Liver (tissue), 9 donors: ENCODE data around the gene RNU6-8. TPM values are rescaled to one million over a fixed set of nuclear protein-coding genes. Genes with fewer than 3 reads are reported as not detected.

Experiments used
- DNase-seq: peaks from one replicate; pipeline ENCODE4 v3.0.0-alpha.2; 2017; ENCODE audit warnings: low spot score
- H3K27ac ChIP-seq, 2 donors: one replicate each; pipeline ENCODE4 v1.7.0; 2013; ENCODE audit warnings: inconsistent platforms in 2 of 2, low read length in 2 of 2, control low read depth in 1 of 2, low read depth in 1 of 2, mild to moderate bottlenecking in 1 of 2
- H3K27me3 ChIP-seq, 4 donors: one replicate each; pipeline versions ENCODE4 v1.6.1 to v1.7.0; 2013; ENCODE audit warnings: low read length in 3 of 4, inconsistent platforms in 1 of 4, mild to moderate bottlenecking in 1 of 4, moderate library complexity in 1 of 4; ENCODE audit not compliant: control insufficient read depth in 4 of 4, insufficient read depth in 4 of 4
- H3K36me3 ChIP-seq, 4 donors: one replicate each; pipeline versions ENCODE4 v1.6.1 to v1.7.0; 2013; ENCODE audit warnings: low read length in 3 of 4, mild to moderate bottlenecking in 3 of 4, low read depth in 1 of 4, moderate library complexity in 1 of 4; ENCODE audit not compliant: control insufficient read depth in 4 of 4, insufficient read depth in 3 of 4
- H3K4me1 ChIP-seq, 4 donors: one replicate each; pipeline versions ENCODE4 v1.6.1 to v1.7.0; 2013; ENCODE audit warnings: low read length in 3 of 4, mild to moderate bottlenecking in 3 of 4, moderate library complexity in 1 of 4; ENCODE audit not compliant: control insufficient read depth in 4 of 4, insufficient read depth in 4 of 4
- H3K4me3 ChIP-seq, 3 donors: one replicate each; pipeline versions ENCODE4 v1.6.1 to v1.7.0; 2013; ENCODE audit warnings: low read length in 3 of 3, control low read depth in 1 of 3, low read depth in 1 of 3, mild to moderate bottlenecking in 1 of 3
- H3K9ac ChIP-seq, 2 donors: one replicate each; pipeline ENCODE4 v1.7.0; 2013; ENCODE audit warnings: low read length in 2 of 2, mild to moderate bottlenecking in 2 of 2, moderate library complexity in 2 of 2, control low read depth in 1 of 2, low read depth in 1 of 2
- H3K9me3 ChIP-seq, 4 donors: one replicate each; pipeline versions ENCODE4 v1.6.1 to v1.7.0; 2013; ENCODE audit warnings: low read length in 3 of 4; ENCODE audit not compliant: control insufficient read depth in 4 of 4
- EGR1 ChIP-seq, 2 donors: IDR thresholded peaks; 2 replicates each; pipeline ENCODE4 v1.6.1; 2016 to 2018; ENCODE audit warnings: antibody characterized with exemption in 2 of 2, low read depth in 2 of 2
- FOXA2 ChIP-seq: IDR thresholded peaks from 2 replicates; pipeline ENCODE4 v1.6.1; 2016; ENCODE audit warnings: antibody characterized with exemption
- GABPA ChIP-seq, 2 donors: IDR thresholded peaks in 1 of 2; conservative IDR thresholded peaks in 1 of 2; 2 replicates each; pipeline ENCODE4 v1.6.1; 2016; ENCODE audit warnings: antibody characterized with exemption in 2 of 2, mild to moderate bottlenecking in 1 of 2, moderate library complexity in 1 of 2
- HNF4G ChIP-seq: IDR thresholded peaks from 2 replicates; pipeline ENCODE4 v1.6.1; 2016; ENCODE audit warnings: antibody characterized with exemption
- JUND ChIP-seq, 2 donors: IDR thresholded peaks; 2 replicates each; pipeline ENCODE4 v1.6.1; 2016; ENCODE audit warnings: antibody characterized with exemption in 2 of 2
- NR2F2 ChIP-seq: IDR thresholded peaks from 2 replicates; pipeline ENCODE4 v1.6.1; 2016; ENCODE audit warnings: antibody characterized with exemption
- RAD21 ChIP-seq, 2 donors: IDR thresholded peaks; 2 replicates each; pipeline ENCODE4 v1.6.1; 2016; ENCODE audit warnings: antibody characterized with exemption in 2 of 2, mild to moderate bottlenecking in 2 of 2
- SP1 ChIP-seq: IDR thresholded peaks from 2 replicates; pipeline ENCODE4 v1.6.1; 2018; ENCODE audit warnings: antibody characterized with exemption, mild to moderate bottlenecking
- TAF1 ChIP-seq: conservative IDR thresholded peaks from 2 replicates; pipeline ENCODE4 v1.6.1; 2016; ENCODE audit warnings: antibody characterized with exemption, mild to moderate bottlenecking
- YY1 ChIP-seq: IDR thresholded peaks from 2 replicates; pipeline ENCODE4 v1.6.1; 2016; ENCODE audit warnings: antibody characterized with exemption, mild to moderate bottlenecking
- WGBS: extraction: QIAGEN DNeasy Blood & Tissue Kit; methylation state at CpG from one replicate; pipeline ENCODE4 v1.1.7; 2013; 5-methylcytosine and 5-hydroxymethylcytosine counted together
- polyA plus RNA-seq, 2 donors: library from polyadenylated mRNA; stranded (reverse) in 1 of 2; unstranded in 1 of 2; fragments of 200-250 nt in 1 of 2; fragments of >200 nt in 1 of 2; fragmentation: Nextera tagmentation in 1 of 2; extraction: Ambion mirVana in 1 of 2; gene quantifications; one replicate each; pipeline versions ENCODE4 v1.2.1 to v1.2.3, GENCODE V29; 2013 to 2015
- total RNA-seq, 2 donors: library from RNA; depleted of rRNA; stranded (reverse); fragments of >200 nt; gene quantifications; one replicate each; pipeline ENCODE4 v1.2.3, GENCODE V29; 2014
- TF ChIP-seq, protein P1 (sequence below): IDR thresholded peaks from 2 replicates; pipeline ENCODE4 v1.6.1; 2016; ENCODE audit warnings: antibody characterized with exemption
- TF ChIP-seq, protein P2 (sequence below): IDR thresholded peaks from 2 replicates; pipeline ENCODE4 v1.6.1; 2016; ENCODE audit warnings: antibody characterized with exemption
- TF ChIP-seq, protein P3 (sequence below): fragments of 150-350 bp; IDR thresholded peaks from 2 replicates; pipeline ENCODE4 v1.5.1; 2017; ENCODE audit warnings: improper control_type of control experiment, low read depth, low read length; ENCODE audit not compliant: missing input control
- TF ChIP-seq, protein P4 (sequence below): IDR thresholded peaks from 2 replicates; pipeline ENCODE4 v1.6.1; 2016; ENCODE audit warnings: antibody characterized with exemption, mild to moderate bottlenecking
- TF ChIP-seq, protein P5 (sequence below): IDR thresholded peaks from 2 replicates; pipeline ENCODE4 v1.6.1; 2016; ENCODE audit warnings: antibody characterized with exemption
- donor health status: healthy.
- donor health status: healthy.
- donor health status: healthy.
- donor health status: healthy.
- donor health status: healthy.

The RNU6-8 gene
- total and polyA plus RNA-seq, 4 donors = not detected

DNA sequence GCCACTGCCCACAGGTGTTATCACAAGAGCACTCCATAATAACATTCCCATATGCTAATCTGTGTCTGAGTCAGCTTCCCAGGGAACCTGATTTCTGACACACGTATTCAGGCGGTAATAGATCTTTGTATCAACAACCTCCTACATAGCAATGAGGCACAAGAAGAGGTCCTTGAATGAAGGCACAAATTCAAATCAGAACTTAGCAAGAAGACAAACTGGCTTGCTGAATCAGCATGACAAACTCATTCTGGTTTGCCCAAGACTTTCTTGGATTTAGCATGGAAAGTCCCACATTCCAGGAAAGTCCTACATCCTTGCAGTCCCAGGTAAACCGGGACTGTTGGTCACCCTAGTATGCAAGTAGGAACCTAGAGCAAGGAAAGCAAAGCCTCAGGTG, 35.2 kb downstream of the RNU6-8 start:
- 88% methylated on average over 3 of the region's 3 CpGs for WGBS
- TF ChIP-seq NR2F2 (no peak), RAD21 (IDR thresholded peaks at IDR 0.05) (no peak)
- Histone ChIP-seq H3K27ac (no peak overlapping the region), H3K36me3 (no peaks in the 10 kb centered on the region), H3K4me3 (no peak overlapping the region), H3K27me3 (no peaks in the 10 kb centered on the region), H3K9ac (no peak overlapping the region), H3K9me3 (no peaks in the 10 kb centered on the region), H3K4me1 (no peaks in the 10 kb centered on the region)
- no peak for DNase-seq

DNA sequence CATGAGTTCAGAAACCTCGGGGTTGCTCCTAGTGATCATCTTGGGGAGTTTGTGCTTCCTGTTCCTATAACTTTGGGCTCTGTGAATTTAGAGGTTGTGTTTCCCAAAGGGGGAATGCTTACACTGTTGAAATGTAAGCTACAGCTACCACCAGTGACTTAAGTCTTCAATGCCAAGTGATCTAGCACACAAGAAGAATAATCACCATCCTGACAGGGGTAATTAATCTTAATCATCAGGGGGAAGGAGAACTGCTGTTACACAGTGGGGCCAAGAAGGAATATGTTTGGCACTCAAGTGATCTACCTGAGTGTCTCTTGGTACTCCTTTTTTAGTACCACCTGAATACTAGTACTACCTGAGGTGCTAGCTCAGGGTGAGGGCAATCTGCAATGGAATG, 36.1 kb downstream of the RNU6-8 start:
- WGBS = 90% methylated on average over 1 of the region's 1 CpG
- no peak for DNase-seq
- H3K27me3 ChIP-seq = no peaks in the 10 kb centered on the region
- H3K4me1 ChIP-seq = no peaks in the 10 kb centered on the region
- no peaks in the 10 kb centered on the region for H3K36me3 ChIP-seq
- no peak overlapping the region for H3K9ac ChIP-seq
- no peak overlapping the region for H3K4me3 ChIP-seq
- H3K9me3 ChIP-seq = no peaks in the 10 kb centered on the region
- H3K27ac ChIP-seq = no peak overlapping the region
- TF ChIP-seq NR2F2 (no peak), SP1 (no peak), JUND (IDR thresholded peaks at IDR 0.05) (no peak), HNF4G (no peak), YY1 (no peak), TAF1 (no peak), EGR1 (IDR thresholded peaks at IDR 0.05; ENCODE audit: low read depth in 2 of 2) (no peak), RAD21 (IDR thresholded peaks at IDR 0.05) (no peak), GABPA (IDR thresholded peaks at IDR 0.05 in 1 of 2, conservative IDR thresholded peaks at IDR 0.05 in 1 of 2) (no peak), FOXA2 (no peak)
- TF ChIP-seq, protein P1, sequence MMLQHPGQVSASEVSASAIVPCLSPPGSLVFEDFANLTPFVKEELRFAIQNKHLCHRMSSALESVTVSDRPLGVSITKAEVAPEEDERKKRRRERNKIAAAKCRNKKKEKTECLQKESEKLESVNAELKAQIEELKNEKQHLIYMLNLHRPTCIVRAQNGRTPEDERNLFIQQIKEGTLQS = no peak
- TF ChIP-seq, protein P2, sequence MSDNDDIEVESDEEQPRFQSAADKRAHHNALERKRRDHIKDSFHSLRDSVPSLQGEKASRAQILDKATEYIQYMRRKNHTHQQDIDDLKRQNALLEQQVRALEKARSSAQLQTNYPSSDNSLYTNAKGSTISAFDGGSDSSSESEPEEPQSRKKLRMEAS = no peak
- TF ChIP-seq, protein P3, sequence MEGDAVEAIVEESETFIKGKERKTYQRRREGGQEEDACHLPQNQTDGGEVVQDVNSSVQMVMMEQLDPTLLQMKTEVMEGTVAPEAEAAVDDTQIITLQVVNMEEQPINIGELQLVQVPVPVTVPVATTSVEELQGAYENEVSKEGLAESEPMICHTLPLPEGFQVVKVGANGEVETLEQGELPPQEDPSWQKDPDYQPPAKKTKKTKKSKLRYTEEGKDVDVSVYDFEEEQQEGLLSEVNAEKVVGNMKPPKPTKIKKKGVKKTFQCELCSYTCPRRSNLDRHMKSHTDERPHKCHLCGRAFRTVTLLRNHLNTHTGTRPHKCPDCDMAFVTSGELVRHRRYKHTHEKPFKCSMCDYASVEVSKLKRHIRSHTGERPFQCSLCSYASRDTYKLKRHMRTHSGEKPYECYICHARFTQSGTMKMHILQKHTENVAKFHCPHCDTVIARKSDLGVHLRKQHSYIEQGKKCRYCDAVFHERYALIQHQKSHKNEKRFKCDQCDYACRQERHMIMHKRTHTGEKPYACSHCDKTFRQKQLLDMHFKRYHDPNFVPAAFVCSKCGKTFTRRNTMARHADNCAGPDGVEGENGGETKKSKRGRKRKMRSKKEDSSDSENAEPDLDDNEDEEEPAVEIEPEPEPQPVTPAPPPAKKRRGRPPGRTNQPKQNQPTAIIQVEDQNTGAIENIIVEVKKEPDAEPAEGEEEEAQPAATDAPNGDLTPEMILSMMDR = no peak
- TF ChIP-seq, protein P4, sequence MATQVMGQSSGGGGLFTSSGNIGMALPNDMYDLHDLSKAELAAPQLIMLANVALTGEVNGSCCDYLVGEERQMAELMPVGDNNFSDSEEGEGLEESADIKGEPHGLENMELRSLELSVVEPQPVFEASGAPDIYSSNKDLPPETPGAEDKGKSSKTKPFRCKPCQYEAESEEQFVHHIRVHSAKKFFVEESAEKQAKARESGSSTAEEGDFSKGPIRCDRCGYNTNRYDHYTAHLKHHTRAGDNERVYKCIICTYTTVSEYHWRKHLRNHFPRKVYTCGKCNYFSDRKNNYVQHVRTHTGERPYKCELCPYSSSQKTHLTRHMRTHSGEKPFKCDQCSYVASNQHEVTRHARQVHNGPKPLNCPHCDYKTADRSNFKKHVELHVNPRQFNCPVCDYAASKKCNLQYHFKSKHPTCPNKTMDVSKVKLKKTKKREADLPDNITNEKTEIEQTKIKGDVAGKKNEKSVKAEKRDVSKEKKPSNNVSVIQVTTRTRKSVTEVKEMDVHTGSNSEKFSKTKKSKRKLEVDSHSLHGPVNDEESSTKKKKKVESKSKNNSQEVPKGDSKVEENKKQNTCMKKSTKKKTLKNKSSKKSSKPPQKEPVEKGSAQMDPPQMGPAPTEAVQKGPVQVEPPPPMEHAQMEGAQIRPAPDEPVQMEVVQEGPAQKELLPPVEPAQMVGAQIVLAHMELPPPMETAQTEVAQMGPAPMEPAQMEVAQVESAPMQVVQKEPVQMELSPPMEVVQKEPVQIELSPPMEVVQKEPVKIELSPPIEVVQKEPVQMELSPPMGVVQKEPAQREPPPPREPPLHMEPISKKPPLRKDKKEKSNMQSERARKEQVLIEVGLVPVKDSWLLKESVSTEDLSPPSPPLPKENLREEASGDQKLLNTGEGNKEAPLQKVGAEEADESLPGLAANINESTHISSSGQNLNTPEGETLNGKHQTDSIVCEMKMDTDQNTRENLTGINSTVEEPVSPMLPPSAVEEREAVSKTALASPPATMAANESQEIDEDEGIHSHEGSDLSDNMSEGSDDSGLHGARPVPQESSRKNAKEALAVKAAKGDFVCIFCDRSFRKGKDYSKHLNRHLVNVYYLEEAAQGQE = no peak
- TF ChIP-seq, protein P5, sequence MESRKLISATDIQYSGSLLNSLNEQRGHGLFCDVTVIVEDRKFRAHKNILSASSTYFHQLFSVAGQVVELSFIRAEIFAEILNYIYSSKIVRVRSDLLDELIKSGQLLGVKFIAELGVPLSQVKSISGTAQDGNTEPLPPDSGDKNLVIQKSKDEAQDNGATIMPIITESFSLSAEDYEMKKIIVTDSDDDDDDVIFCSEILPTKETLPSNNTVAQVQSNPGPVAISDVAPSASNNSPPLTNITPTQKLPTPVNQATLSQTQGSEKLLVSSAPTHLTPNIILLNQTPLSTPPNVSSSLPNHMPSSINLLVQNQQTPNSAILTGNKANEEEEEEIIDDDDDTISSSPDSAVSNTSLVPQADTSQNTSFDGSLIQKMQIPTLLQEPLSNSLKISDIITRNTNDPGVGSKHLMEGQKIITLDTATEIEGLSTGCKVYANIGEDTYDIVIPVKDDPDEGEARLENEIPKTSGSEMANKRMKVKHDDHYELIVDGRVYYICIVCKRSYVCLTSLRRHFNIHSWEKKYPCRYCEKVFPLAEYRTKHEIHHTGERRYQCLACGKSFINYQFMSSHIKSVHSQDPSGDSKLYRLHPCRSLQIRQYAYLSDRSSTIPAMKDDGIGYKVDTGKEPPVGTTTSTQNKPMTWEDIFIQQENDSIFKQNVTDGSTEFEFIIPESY = no peak
